IMR-90 (cell line): ENCODE results near the gene PRM3. TPM values are rescaled to one million over a fixed set of nuclear protein-coding genes. Genes with fewer than 3 reads are reported as not detected.

ENCODE experiments used
- ATAC-seq: fragments of 200-7000 bp; cut with Tn5 transposase; 2 replicates; pipeline ENCODE4 v1.9.1; 2020; ENCODE audit warnings: low read depth, mild to moderate bottlenecking, moderate library complexity
- BruUV-seq: library from RNA; stranded (reverse); fragments of 400-500 nt; replicated peaks from 2 replicates; lab custom pipeline; 2021; lab: Mats Ljungman, UMichigan
- CTCF ChIA-PET: fragments of 300-600 bp; formaldehyde crosslinking; extraction: SDS; loops from one replicate; lab custom pipeline; 2021; ENCODE audit warnings: antibody characterized with exemption; lab: Yijun Ruan, JAX
- POLR2A ChIA-PET: fragments of 300-600 bp; sonication (Branson Sonifier 250); formaldehyde crosslinking; loops from one replicate; lab custom pipeline; 2022; ENCODE audit warnings: antibody characterized with exemption; ENCODE audit not compliant: unreplicated experiment; lab: Charles Lee
- DNase-seq: peaks from one replicate; pipeline ENCODE4 v3.0.0; 2013
- H2AFZ ChIP-seq: replicated peaks from 2 replicates; pipeline ENCODE3; 2013; ENCODE audit warnings: low read length, mild to moderate bottlenecking; ENCODE audit not compliant: poor library complexity
- H2AK5ac ChIP-seq: 2 replicates; pipeline ENCODE4 v1.6.1; 2013; ENCODE audit warnings: low read depth, low read length, inconsistent platforms
- H2AK9ac ChIP-seq: replicated peaks from 2 replicates; pipeline ENCODE3; 2013; ENCODE audit warnings: mild to moderate bottlenecking, low read depth, low read length, moderate library complexity; ENCODE audit not compliant: poor library complexity
- H2BK120ac ChIP-seq: 2 replicates; pipeline ENCODE4 v1.6.1; 2013; ENCODE audit warnings: low read depth, low read length, inconsistent platforms
- H2BK15ac ChIP-seq: 3 replicates; pipeline ENCODE4 v1.6.1; 2013; ENCODE audit warnings: low read depth, low read length, inconsistent platforms
- H2BK20ac ChIP-seq: 2 replicates; pipeline ENCODE4 v1.6.1; 2013; ENCODE audit warnings: low read depth, mild to moderate bottlenecking, inconsistent platforms, low read length, moderate library complexity
- H2BK5ac ChIP-seq: 2 replicates; pipeline ENCODE4 v1.6.1; 2013; ENCODE audit warnings: mild to moderate bottlenecking, low read depth, low read length, inconsistent platforms; ENCODE audit not compliant: poor library complexity, severe bottlenecking
- H3K14ac ChIP-seq: replicated peaks from 2 replicates; pipeline ENCODE4 v1.6.1; 2013; ENCODE audit warnings: low read depth, low read length, inconsistent platforms
- H3K18ac ChIP-seq: 2 replicates; pipeline ENCODE4 v1.6.1; 2013; ENCODE audit warnings: low read depth, low read length, control low read depth
- H3K23ac ChIP-seq: 2 replicates; pipeline ENCODE4 v1.6.1; 2013; ENCODE audit warnings: low read depth, low read length, inconsistent platforms
- H3K27ac ChIP-seq: 2 replicates; pipeline ENCODE4 v1.5.1; 2013; ENCODE audit warnings: mild to moderate bottlenecking, control low read depth, low read length; ENCODE audit not compliant: insufficient read depth
- H3K27me3 ChIP-seq: 2 replicates; pipeline ENCODE4 v1.6.1; 2013; ENCODE audit warnings: low read length; ENCODE audit not compliant: control insufficient read depth, insufficient read depth
- H3K36me3 ChIP-seq: 2 replicates; pipeline ENCODE4 v1.6.1; 2013; ENCODE audit warnings: low read length, mixed read lengths; ENCODE audit not compliant: control insufficient read depth, insufficient read depth
- H3K4ac ChIP-seq: 2 replicates; pipeline ENCODE4 v1.6.1; 2013; ENCODE audit warnings: low read depth, low read length, inconsistent platforms
- H3K4me1 ChIP-seq: 2 replicates; pipeline ENCODE4 v1.6.1; 2013; ENCODE audit warnings: low read length, mixed read lengths; ENCODE audit not compliant: control insufficient read depth, insufficient read depth
- H3K4me2 ChIP-seq: 2 replicates; pipeline ENCODE4 v1.6.1; 2013; ENCODE audit warnings: low read depth, mild to moderate bottlenecking, control low read depth, low read length, moderate library complexity
- H3K4me3 ChIP-seq: 2 replicates; pipeline ENCODE4 v1.5.1; 2013; ENCODE audit warnings: low read depth, mild to moderate bottlenecking, control low read depth, low read length, moderate library complexity; ENCODE audit not compliant: insufficient read depth
- H3K56ac ChIP-seq: 2 replicates; pipeline ENCODE4 v1.6.1; 2013; ENCODE audit warnings: low read length, inconsistent platforms; ENCODE audit not compliant: insufficient read depth; ENCODE audit errors: extremely low read depth
- H3K79me1 ChIP-seq, 2 experiments: 2 replicates each; pipeline ENCODE4 v1.6.1; 2013; ENCODE audit warnings: low read length in 2 of 2, inconsistent platforms in 1 of 2, low read depth in 1 of 2
- H3K9ac ChIP-seq: 2 replicates; pipeline ENCODE4 v1.6.1; 2013; ENCODE audit warnings: low read depth, low read length, control low read depth
- H3K9me1 ChIP-seq: 2 replicates; pipeline ENCODE4 v1.6.1; 2013; ENCODE audit warnings: low read length, inconsistent platforms; ENCODE audit not compliant: insufficient read depth
- H3K9me3 ChIP-seq: 2 replicates; pipeline ENCODE4 v1.6.1; 2013; ENCODE audit warnings: low read length; ENCODE audit not compliant: control insufficient read depth, insufficient read depth
- H4K20me1 ChIP-seq: 2 replicates; pipeline ENCODE4 v1.6.1; 2013; ENCODE audit warnings: low read length, inconsistent platforms; ENCODE audit not compliant: insufficient read depth
- H4K5ac ChIP-seq: 2 replicates; pipeline ENCODE4 v1.6.1; 2013; ENCODE audit warnings: mild to moderate bottlenecking, low read depth, low read length, control low read depth
- H4K8ac ChIP-seq, 2 experiments: 2 replicates each; pipeline ENCODE4 v1.6.1; 2013; ENCODE audit warnings: low read depth in 2 of 2, low read length in 2 of 2, control low read depth in 1 of 2, inconsistent platforms in 1 of 2
- H4K91ac ChIP-seq: 2 replicates; pipeline ENCODE4 v1.6.1; 2013; ENCODE audit warnings: low read depth, low read length, inconsistent platforms; ENCODE audit not compliant: insufficient read depth
- BHLHE40 ChIP-seq: fragments of 150-350 bp; IDR thresholded peaks from 2 replicates; pipeline ENCODE4 v1.6.1; 2016; ENCODE audit warnings: mild to moderate bottlenecking, low read depth, low read length
- CEBPB ChIP-seq: IDR thresholded peaks from 2 replicates; pipeline ENCODE4 v1.6.1; 2012; ENCODE audit warnings: low read depth, low read length, improper control_type of control experiment
- FOS ChIP-seq: fragments of 150-350 bp; IDR thresholded peaks from 2 replicates; pipeline ENCODE4 v1.6.1; 2016; ENCODE audit warnings: low read depth, low read length
- MAFK ChIP-seq: IDR thresholded peaks from 2 replicates; pipeline ENCODE4 v1.6.1; 2012; ENCODE audit warnings: low read depth, low read length, improper control_type of control experiment
- MAZ ChIP-seq: IDR thresholded peaks from 2 replicates; pipeline ENCODE4 v1.6.1; 2012; ENCODE audit warnings: low read depth, mild to moderate bottlenecking, low read length, improper control_type of control experiment, moderate library complexity, borderline replicate concordance
- NFE2L2 ChIP-seq: fragments of 150-350 bp; IDR thresholded peaks from 2 replicates; pipeline ENCODE4 v1.6.1; 2016; ENCODE audit warnings: low read depth, mild to moderate bottlenecking, low read length
- POLR2A ChIP-seq: IDR thresholded peaks from 2 replicates; pipeline ENCODE4 v1.6.1; 2012; ENCODE audit warnings: mild to moderate bottlenecking, low read depth, low read length
- RCOR1 ChIP-seq: IDR thresholded peaks from 2 replicates; pipeline ENCODE4 v1.6.1; 2012; ENCODE audit warnings: mild to moderate bottlenecking, low read length, improper control_type of control experiment; ENCODE audit not compliant: insufficient replicate concordance
- RFX5 ChIP-seq: IDR thresholded peaks from 2 replicates; pipeline ENCODE4 v1.8.0; 2012; ENCODE audit warnings: low read depth, mild to moderate bottlenecking, low read length, moderate library complexity
- SMC3 ChIP-seq: fragments of 150-350 bp; IDR thresholded peaks from 2 replicates; pipeline ENCODE4 v1.6.1; 2016; ENCODE audit warnings: low read depth, mild to moderate bottlenecking, antibody characterized with exemption, low read length, moderate library complexity
- whole genome bisulfite sequencing, 2 experiments: methylation state at CpG; one replicate each; pipeline versions ENCODE4 v1.1.5 to v1.1.7; 2013; ENCODE audit warnings: missing lambda C conversion rate in 2 of 2; ENCODE audit not compliant: insufficient read length in 1 of 2; ENCODE audit errors: extremely low coverage in 2 of 2; 5-methylcytosine and 5-hydroxymethylcytosine counted together
- dilution Hi-C: fragments of 300-500 bp; cut with HindIII; formaldehyde crosslinking; loops from one replicate; pipeline ENCODE4 v1.14.3; 2018; ENCODE audit warnings: low sequenced_read_pairs; ENCODE audit not compliant: unreplicated experiment
- in situ Hi-C: fragments of 300-500 bp; cut with MboI; formaldehyde crosslinking; loops from 3 replicates; pipeline ENCODE4 v1.14.3; 2019; ENCODE audit warnings: low sequenced_read_pairs, inconsistent platforms, mixed read lengths
- intact Hi-C: fragments of 100-400 bp; cut with micrococcal nuclease; formaldehyde crosslinking; loops from 2 replicates; pipeline ENCODE4 v1.10.0; 2022
- polyA plus RNA-seq, 3 experiments: library from polyadenylated mRNA; depleted of rRNA; stranded (reverse); fragments of >200 nt; gene quantifications; 2 replicates each; pipeline ENCODE4 v1.2.3, GENCODE V29; 2012; ENCODE audit warnings: low replicate concordance in 1 of 3
- total RNA-seq: library from RNA; depleted of rRNA; stranded (reverse); fragments of >200 nt; gene quantifications from 2 replicates; pipeline ENCODE4 v1.2.3, GENCODE V29; 2012
- TF ChIP-seq, protein P1 (sequence below): conservative IDR thresholded peaks from 2 replicates; pipeline ENCODE4 v1.5.1; 2012; ENCODE audit warnings: mild to moderate bottlenecking, low read depth, low read length, improper control_type of control experiment
- TF ChIP-seq, protein P2 (sequence below): fragments of 150-350 bp; IDR thresholded peaks from 2 replicates; pipeline ENCODE4 v1.6.1; 2016; ENCODE audit warnings: low read depth, mild to moderate bottlenecking, low read length, moderate library complexity, borderline replicate concordance

Gene PRM3
- total and polyA plus RNA-seq, 2 of the 4 experiments (the other 2 are of a cell fraction) = not detected

DNA sequence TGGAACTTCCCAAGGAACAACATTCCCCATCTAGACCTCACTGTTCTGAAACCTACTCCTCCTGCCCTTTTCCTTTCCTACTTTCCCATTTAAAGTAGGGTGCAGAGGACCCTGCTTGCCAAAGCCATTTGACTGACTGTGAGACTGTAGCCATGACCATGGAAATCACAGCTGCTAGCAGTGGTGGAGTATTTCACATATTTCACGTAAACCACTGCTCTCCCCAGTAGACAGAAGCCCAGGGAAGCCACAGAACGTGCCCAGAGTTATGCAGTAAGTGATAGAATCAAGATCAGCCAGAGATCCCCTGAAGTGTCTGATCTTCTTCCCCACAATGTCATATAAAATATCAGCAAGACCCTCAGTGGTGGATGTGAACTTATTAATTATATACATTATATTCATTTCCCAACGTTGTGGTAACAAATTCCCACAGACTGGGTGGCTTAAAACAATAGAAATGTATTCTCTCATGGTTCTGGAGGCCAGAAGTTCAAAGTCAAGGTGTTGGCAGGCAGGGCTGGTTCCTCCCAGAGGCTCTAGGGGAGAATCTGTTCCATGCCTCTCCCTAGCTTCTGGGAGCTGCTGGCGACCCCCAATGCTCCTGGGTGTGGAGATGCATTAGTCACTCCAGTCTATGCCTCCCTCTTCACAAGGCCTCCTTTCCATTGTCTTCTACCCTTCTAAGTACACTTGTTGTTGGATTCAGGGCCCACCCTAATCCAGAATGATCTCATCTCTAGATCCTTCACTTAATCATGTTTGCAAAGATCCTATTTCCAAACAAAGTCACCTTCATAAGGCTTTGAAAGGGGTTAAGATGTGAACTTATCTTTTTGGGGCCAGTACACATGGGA, 28.4 kb upstream of the PRM3 start:
- TF ChIP-seq SMC3 = no peak
- TF ChIP-seq, protein P1, sequence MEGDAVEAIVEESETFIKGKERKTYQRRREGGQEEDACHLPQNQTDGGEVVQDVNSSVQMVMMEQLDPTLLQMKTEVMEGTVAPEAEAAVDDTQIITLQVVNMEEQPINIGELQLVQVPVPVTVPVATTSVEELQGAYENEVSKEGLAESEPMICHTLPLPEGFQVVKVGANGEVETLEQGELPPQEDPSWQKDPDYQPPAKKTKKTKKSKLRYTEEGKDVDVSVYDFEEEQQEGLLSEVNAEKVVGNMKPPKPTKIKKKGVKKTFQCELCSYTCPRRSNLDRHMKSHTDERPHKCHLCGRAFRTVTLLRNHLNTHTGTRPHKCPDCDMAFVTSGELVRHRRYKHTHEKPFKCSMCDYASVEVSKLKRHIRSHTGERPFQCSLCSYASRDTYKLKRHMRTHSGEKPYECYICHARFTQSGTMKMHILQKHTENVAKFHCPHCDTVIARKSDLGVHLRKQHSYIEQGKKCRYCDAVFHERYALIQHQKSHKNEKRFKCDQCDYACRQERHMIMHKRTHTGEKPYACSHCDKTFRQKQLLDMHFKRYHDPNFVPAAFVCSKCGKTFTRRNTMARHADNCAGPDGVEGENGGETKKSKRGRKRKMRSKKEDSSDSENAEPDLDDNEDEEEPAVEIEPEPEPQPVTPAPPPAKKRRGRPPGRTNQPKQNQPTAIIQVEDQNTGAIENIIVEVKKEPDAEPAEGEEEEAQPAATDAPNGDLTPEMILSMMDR = no peak
- TF ChIP-seq RCOR1 = no peak
- TF ChIP-seq, protein P2, sequence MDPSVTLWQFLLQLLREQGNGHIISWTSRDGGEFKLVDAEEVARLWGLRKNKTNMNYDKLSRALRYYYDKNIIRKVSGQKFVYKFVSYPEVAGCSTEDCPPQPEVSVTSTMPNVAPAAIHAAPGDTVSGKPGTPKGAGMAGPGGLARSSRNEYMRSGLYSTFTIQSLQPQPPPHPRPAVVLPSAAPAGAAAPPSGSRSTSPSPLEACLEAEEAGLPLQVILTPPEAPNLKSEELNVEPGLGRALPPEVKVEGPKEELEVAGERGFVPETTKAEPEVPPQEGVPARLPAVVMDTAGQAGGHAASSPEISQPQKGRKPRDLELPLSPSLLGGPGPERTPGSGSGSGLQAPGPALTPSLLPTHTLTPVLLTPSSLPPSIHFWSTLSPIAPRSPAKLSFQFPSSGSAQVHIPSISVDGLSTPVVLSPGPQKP = no peak
- TF ChIP-seq CEBPB = no peak
- no peak for TF ChIP-seq RFX5
- TF ChIP-seq BHLHE40 = no peak
- TF ChIP-seq POLR2A = no peak
- TF ChIP-seq NFE2L2 = no peak
- no peak for TF ChIP-seq MAFK
- no peak for TF ChIP-seq FOS
- no peak for TF ChIP-seq MAZ
- no CpG with 5 or more reads among the region's 4 CpGs for WGBS, 2 experiments
- H3K79me1 ChIP-seq = no peaks in the 10 kb centered on the region
- 0 out of 2 replicates have a peak overlapping the region, but pooled peaks have one; percentile 27 for H3K14ac ChIP-seq
- H3K23ac ChIP-seq = no peak overlapping the region
- no peak overlapping the region; the same call in 1 of the 2 replicates for H3K4ac ChIP-seq
- H3K18ac ChIP-seq = no peak overlapping the region
- ChIA-PET CTCF (no interaction called here), POLR2A (no interaction called here)
- H4K20me1 ChIP-seq = no peaks in the 10 kb centered on the region
- BruUV-seq = no TSS peak
- H2AK9ac ChIP-seq = no peak overlapping the region
- intact Hi-C loops (no loop called here), in situ Hi-C loops (no loop called here), dilution Hi-C loops (no loop called here)
- H3K9me1 ChIP-seq = no peaks in the 10 kb centered on the region
- no peak overlapping the region for H4K8ac ChIP-seq
- H2AK5ac ChIP-seq = no peak overlapping the region
- H3K27ac ChIP-seq = no peak overlapping the region
- H2BK15ac ChIP-seq = no peak overlapping the region
- H2BK120ac ChIP-seq = no peak overlapping the region
- no peaks in the 10 kb centered on the region for H3K9me3 ChIP-seq
- H4K91ac ChIP-seq = no peak overlapping the region
- H2BK5ac ChIP-seq = no peak overlapping the region
- no peak overlapping the region for H2AFZ ChIP-seq
- H4K5ac ChIP-seq = no peak overlapping the region
- H3K56ac ChIP-seq = no peak overlapping the region
- H3K27me3 ChIP-seq = no peaks in the 10 kb centered on the region
- H3K4me2 ChIP-seq = no peak overlapping the region
- no peaks in the 10 kb centered on the region for H3K36me3 ChIP-seq
- H3K9ac ChIP-seq = no peak overlapping the region
- H2BK20ac ChIP-seq = no peak overlapping the region
- DNase-seq = no peak
- ATAC-seq = no peak
- no peak overlapping the region for H3K4me3 ChIP-seq
- peaks cover 9% of the 10 kb centered on the region for H3K4me1 ChIP-seq
